Activated naive CD4-positive, alpha-beta T cell treated with anti-CD3 and anti-CD28 coated beads, Interleukin-2, amount 50 U/mL, for 72 hours (primary cell): ENCODE results near the gene SERPIND1. TPM values are rescaled to one million over a fixed set of nuclear protein-coding genes. Genes with fewer than 3 reads are reported as not detected.

ENCODE experiments used
- ATAC-seq, 2 donors: fragments of 150-1000 bp; cut with Tn5 transposase; 2 replicates each; pipeline ENCODE4 v1.10.0; 2021; ENCODE audit warnings: mild to moderate bottlenecking in 2 of 2, moderate library complexity in 2 of 2
- DNase-seq, 2 donors: peaks; one replicate each; pipeline ENCODE4 v3.0.0; 2021 to 2022; ENCODE audit warnings: low spot score in 2 of 2
- H3K27ac Mint-ChIP-seq, 2 donors: one replicate each; pipeline ENCODE4 v1.8.0; 2022; ENCODE audit warnings: mild to moderate bottlenecking in 2 of 2, mixed read lengths in 2 of 2
- H3K36me3 Mint-ChIP-seq, 2 donors: one replicate each; pipeline ENCODE4 v1.8.0; 2022; ENCODE audit warnings: mixed read lengths in 2 of 2
- H3K9me3 Mint-ChIP-seq, 2 donors: one replicate each; pipeline ENCODE4 v1.8.0; 2022; ENCODE audit warnings: mixed read lengths in 2 of 2
- total RNA-seq, 2 donors: library from RNA; stranded (reverse); gene quantifications; one replicate each; pipeline ENCODE4 v1.2.3, GENCODE V29; 2022

The SERPIND1 gene
- total RNA-seq, 2 donors from 2014 or later = not detected

GRCh38 chr22:20742764-20743163 is 31.1 kb upstream of the SERPIND1 start:
- ATAC-seq (no peak), DNase-seq (no peak)
- H3K9me3 Mint-ChIP-seq = no peaks in the 10 kb centered on the region
- H3K27ac Mint-ChIP-seq = no peak overlapping the region
- no peaks in the 10 kb centered on the region for H3K36me3 Mint-ChIP-seq

GRCh38 chr22:20744456-20744855 is 29.5 kb upstream of the SERPIND1 start:
- ATAC-seq = no peak
- H3K27ac Mint-ChIP-seq = no peak overlapping the region
- no peak for DNase-seq

GRCh38 chr22:20745119-20745518 is 28.8 kb upstream of the SERPIND1 start:
- Mint-ChIP-seq H3K9me3 (no peaks in the 10 kb centered on the region), H3K27ac (no peak overlapping the region), H3K36me3 (no peaks in the 10 kb centered on the region)
- DNase-seq (no peak), ATAC-seq (no peak)

More at GRCh38 chr22:20744456-20744855, 29.5 kb upstream of the SERPIND1 start:
- Mint-ChIP-seq H3K9me3 (no peaks in the 10 kb centered on the region), H3K36me3 (no peaks in the 10 kb centered on the region)

GRCh38 chr22:20746431-20747189 is 27.3 kb upstream of the SERPIND1 start:
- H3K36me3 Mint-ChIP-seq = no peaks in the 10 kb centered on the region
- no peak for ATAC-seq
- H3K9me3 Mint-ChIP-seq = no peaks in the 10 kb centered on the region
- H3K27ac Mint-ChIP-seq = peak overlapping the region in 1 of 2 donors; percentile 60
- DNase-seq = no peak

- Mint-ChIP-seq H3K36me3 (no peaks in the 10 kb centered on the region), H3K27ac (peak overlapping the region in 1 of 2 donors; percentile 60), H3K9me3 (no peaks in the 10 kb centered on the region)
- DNase-seq = no peak
- no peak for ATAC-seq
These were observed 26.7 kb upstream of the SERPIND1 start for GRCh38 chr22:20747223-20747622.

GRCh38 chr22:20748082-20748481 is 25.8 kb upstream of the SERPIND1 start:
- Mint-ChIP-seq H3K9me3 (no peaks in the 10 kb centered on the region), H3K27ac (peak overlapping the region in 1 of 2 donors; percentile 38)
- ATAC-seq = no peak

GRCh38 chr22:20748731-20749428 is 25.0 kb upstream of the SERPIND1 start:
- DNase-seq = no peak

More at GRCh38 chr22:20748082-20748481, 25.8 kb upstream of the SERPIND1 start:
- no peak for DNase-seq
- H3K36me3 Mint-ChIP-seq = no peaks in the 10 kb centered on the region

GRCh38 chr22:20749453-20749852 is 24.5 kb upstream of the SERPIND1 start:
- DNase-seq = no peak
- peak overlapping the region; percentile 38 to 89 for H3K27ac Mint-ChIP-seq
- no peak for ATAC-seq
- H3K9me3 Mint-ChIP-seq = no peaks in the 10 kb centered on the region
- no peaks in the 10 kb centered on the region for H3K36me3 Mint-ChIP-seq

More at GRCh38 chr22:20748731-20749428, 25.0 kb upstream of the SERPIND1 start:
- Mint-ChIP-seq H3K36me3 (no peaks in the 10 kb centered on the region), H3K9me3 (no peaks in the 10 kb centered on the region), H3K27ac (peak overlapping the region; percentile 38 to 89)
- ATAC-seq = no peak

- Mint-ChIP-seq H3K36me3 (no peaks in the 10 kb centered on the region), H3K27ac (peak overlapping the region; percentile 7 to 72), H3K9me3 (no peaks in the 10 kb centered on the region)
- DNase-seq (peak; percentile 30 to 59), ATAC-seq (peak; percentile 78 to 96)
These were observed 23.3 kb upstream of the SERPIND1 start for GRCh38 chr22:20750461-20751184.

- Mint-ChIP-seq H3K36me3 (no peaks in the 10 kb centered on the region), H3K27ac (no peak overlapping the region), H3K9me3 (no peaks in the 10 kb centered on the region)
- ATAC-seq (no peak), DNase-seq (no peak)
These were observed 22.6 kb upstream of the SERPIND1 start for GRCh38 chr22:20751185-20751851.

- DNase-seq (no peak), ATAC-seq (no peak)
- H3K9me3 Mint-ChIP-seq = no peaks in the 10 kb centered on the region
- H3K27ac Mint-ChIP-seq = no peak overlapping the region
- no peaks in the 10 kb centered on the region for H3K36me3 Mint-ChIP-seq
These were observed 21.7 kb upstream of the SERPIND1 start for GRCh38 chr22:20752104-20752741.

GRCh38 chr22:20752873-20753272 is 21.0 kb upstream of the SERPIND1 start:
- H3K9me3 Mint-ChIP-seq = no peaks in the 10 kb centered on the region
- ATAC-seq (no peak), DNase-seq (no peak)
- H3K36me3 Mint-ChIP-seq = no peaks in the 10 kb centered on the region
- H3K27ac Mint-ChIP-seq = no peak overlapping the region

GRCh38 chr22:20756846-20757245 is 17.1 kb upstream of the SERPIND1 start:
- Mint-ChIP-seq H3K9me3 (no peaks in the 10 kb centered on the region), H3K36me3 (no peaks in the 10 kb centered on the region), H3K27ac (peak overlapping the region; percentile 22 to 54)
- no peak for ATAC-seq
- no peak for DNase-seq

- ATAC-seq = no peak
- Mint-ChIP-seq H3K9me3 (no peaks in the 10 kb centered on the region), H3K36me3 (no peaks in the 10 kb centered on the region), H3K27ac (no peak overlapping the region)
- DNase-seq = no peak
These were observed 15.2 kb upstream of the SERPIND1 start for GRCh38 chr22:20758688-20759087.

GRCh38 chr22:20760084-20760483 is 13.8 kb upstream of the SERPIND1 start:
- H3K9me3 Mint-ChIP-seq = no peaks in the 10 kb centered on the region
- no peak for DNase-seq
- H3K27ac Mint-ChIP-seq = no peak overlapping the region
- ATAC-seq = no peak
- H3K36me3 Mint-ChIP-seq = peaks cover 6 to 10% of the 10 kb centered on the region in 2 donors

GRCh38 chr22:20761536-20761935 is 12.4 kb upstream of the SERPIND1 start:
- DNase-seq (no peak), ATAC-seq (no peak)
- Mint-ChIP-seq H3K36me3 (peaks cover 6 to 10% of the 10 kb centered on the region in 2 donors), H3K9me3 (no peaks in the 10 kb centered on the region), H3K27ac (no peak overlapping the region)
